GM21529 (cell line): ENCODE results near the gene CREB3L4.
A peak's percentile ranks its signal among the peaks of the same experiment; 100 is the strongest.

ENCODE experiments used
- ATAC-seq: cut with Tn5 transposase; IDR thresholded peaks from one replicate; pipeline ENCODE4 v1.9.1; 2021; ENCODE audit not compliant: unreplicated experiment

Gene CREB3L4

GRCh38 chr1:153967107-153967999, at the start of gene CREB3L4:
CREB3L4 (plus strand) TSS chr1:153967902; CDS start chr1:153968526, 624 bp downstream.
- ATAC-seq: peak; percentile 72

- no peak for ATAC-seq
Observed at GRCh38 chr1:153919876-153920852, 47.5 kb upstream of the CREB3L4 start.

GRCh38 chr1:153921080-153921802, 46.5 kb upstream of the CREB3L4 start:
- no peak for ATAC-seq

- no peak for ATAC-seq
Observed at GRCh38 chr1:153921803-153922075, 46.0 kb upstream of the CREB3L4 start.

GRCh38 chr1:153922076-153922971, 45.4 kb upstream of the CREB3L4 start:
- peak; percentile 17 for ATAC-seq

GRCh38 chr1:153922972-153923925, 44.5 kb upstream of the CREB3L4 start, which contains the start of gene GATAD2B:
GATAD2B (minus strand) TSS chr1:153922972; CDS start chr1:153828347, 94,625 bp downstream.
- ATAC-seq: peak; percentile 91

- no peak for ATAC-seq
Observed at GRCh38 chr1:153926405-153926804, 41.3 kb upstream of the CREB3L4 start.

GRCh38 chr1:153928245-153928644, 39.5 kb upstream of the CREB3L4 start:
- ATAC-seq: no peak

- no peak for ATAC-seq
Observed at GRCh38 chr1:153928791-153929341, 38.8 kb upstream of the CREB3L4 start.

- ATAC-seq: no peak
Observed at GRCh38 chr1:153929426-153929825, 38.3 kb upstream of the CREB3L4 start.

- ATAC-seq: no peak
Observed at GRCh38 chr1:153929981-153930948, 37.4 kb upstream of the CREB3L4 start.

- ATAC-seq: no peak
Observed at GRCh38 chr1:153932156-153933131, 35.3 kb upstream of the CREB3L4 start.

- no peak for ATAC-seq
Observed at GRCh38 chr1:153933430-153933829, 34.3 kb upstream of the CREB3L4 start.

GRCh38 chr1:153933955-153934354, 33.7 kb upstream of the CREB3L4 start:
- no peak for ATAC-seq

GRCh38 chr1:153934746-153935145, 33.0 kb upstream of the CREB3L4 start:
- no peak for ATAC-seq
